GM19328 (cell line): ENCODE results near the gene CACNA1B.
"Not testable (repeated sequence)": the region's sequence is repeated elsewhere in the genome, so short reads cannot be mapped to it uniquely, and the experiment has no call there.

Source experiments
- ATAC-seq: cut with Tn5 transposase; IDR thresholded peaks from one replicate; pipeline ENCODE4 v1.9.1; 2021; ENCODE audit warnings: mild to moderate bottlenecking, moderate library complexity; ENCODE audit not compliant: unreplicated experiment

Gene CACNA1B

GRCh38 chr9:137885121-137885520 is 7.5 kb downstream of the CACNA1B start:
- ATAC-seq: not testable (repeated sequence)

DNA sequence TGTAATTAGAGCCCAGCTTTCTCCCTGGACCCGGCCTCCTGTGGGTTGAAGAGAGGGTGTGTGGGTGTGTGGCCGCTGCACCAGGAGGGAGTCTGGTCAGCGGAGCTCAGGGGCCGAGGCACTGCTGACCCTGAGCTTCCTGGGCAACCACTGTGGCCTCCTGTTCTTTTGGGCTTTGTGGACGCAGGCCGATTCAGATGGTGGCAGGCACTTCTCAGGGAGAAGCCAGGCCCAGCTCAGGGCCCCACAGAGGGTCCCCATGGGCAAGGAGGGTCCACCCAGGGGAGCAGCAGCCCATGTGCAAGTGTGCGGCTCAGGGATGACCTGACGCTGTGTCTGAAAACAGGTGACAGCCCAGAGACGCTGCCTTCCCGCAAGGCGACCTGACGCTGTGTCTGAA is 11.0 kb downstream of the CACNA1B start:
- not testable (repeated sequence) for ATAC-seq

GRCh38 chr9:137889966-137890365 is 12.4 kb downstream of the CACNA1B start:
- not testable (repeated sequence) for ATAC-seq

DNA sequence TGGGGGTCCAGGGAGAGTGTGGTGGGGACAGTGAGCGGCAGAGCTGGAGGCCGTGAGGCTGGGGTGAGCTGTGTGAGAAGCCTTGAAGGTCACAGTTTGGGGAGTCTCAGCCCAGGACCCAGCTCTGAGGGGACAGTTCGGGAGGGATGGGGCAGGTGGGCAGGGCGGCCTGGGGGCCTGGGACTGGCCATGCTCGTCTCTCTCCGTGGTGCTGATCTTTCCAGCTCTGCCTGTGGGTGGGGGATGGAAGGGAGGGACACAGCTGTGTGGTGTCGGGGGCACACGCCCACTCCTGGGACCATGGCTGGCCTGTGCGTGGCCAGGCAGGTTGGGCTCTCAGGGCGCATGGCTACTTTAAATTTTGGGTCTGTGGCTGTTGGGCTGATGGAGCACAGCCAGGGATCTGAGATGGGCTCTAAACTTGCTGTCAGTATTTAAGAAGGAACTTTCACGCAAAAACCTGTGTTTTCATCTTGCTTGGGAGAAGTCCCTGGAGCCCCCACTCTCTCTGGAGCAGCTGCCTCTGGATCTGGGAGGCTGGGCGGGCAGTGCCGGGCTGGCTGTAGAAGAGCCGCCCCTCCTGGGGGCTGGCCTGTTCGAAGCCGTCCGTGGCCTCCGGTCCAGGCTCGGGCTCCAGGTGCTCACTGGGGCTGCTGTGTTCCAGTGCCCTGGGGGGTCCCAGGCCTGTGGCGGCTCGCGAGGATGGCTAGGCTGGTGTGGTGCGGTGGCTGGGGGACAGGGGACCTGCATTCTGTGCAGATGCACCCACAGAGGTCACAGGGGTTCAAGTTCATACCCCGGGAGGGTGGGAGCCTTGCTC is 13.4 kb downstream of the CACNA1B start:
- ATAC-seq: not testable (repeated sequence)

GRCh38 chr9:137891588-137892423 is 14.2 kb downstream of the CACNA1B start:
- ATAC-seq: no peak

DNA sequence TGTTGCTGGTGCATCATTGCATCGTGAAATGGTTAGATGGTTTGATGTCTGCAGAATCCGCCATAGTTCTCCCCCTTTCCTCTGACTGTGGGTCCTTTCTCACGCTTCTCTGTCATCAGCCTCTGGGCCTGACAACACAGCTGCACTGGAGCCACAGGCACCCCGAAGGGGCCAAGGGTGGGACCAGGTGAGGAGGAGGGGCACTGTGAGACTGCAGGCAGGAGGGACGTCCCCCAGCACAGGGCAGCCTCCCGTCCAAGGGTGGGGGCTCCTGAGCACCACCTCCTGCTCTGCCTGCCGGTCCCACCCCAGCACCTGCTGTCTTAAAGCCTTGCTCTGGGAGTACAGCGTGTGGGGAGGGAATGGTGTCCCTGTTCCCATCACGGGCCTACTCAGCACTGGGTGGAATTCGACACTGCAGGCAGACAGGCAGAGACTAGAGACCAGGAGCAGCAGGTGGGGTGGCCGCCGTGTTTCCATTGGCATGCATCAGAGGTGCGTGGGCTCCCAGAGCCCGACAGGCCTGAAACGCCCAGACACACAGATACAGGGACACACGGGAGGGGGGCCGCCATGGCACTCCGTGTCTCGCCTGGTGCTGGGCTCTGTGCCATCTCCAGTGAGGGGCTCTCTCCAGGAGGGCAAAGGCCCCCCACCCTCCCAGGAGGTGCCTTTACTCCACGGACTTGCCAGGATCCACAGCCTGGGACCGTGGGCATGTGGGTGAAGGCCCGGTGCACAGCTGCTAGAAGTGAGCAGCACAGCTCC is 15.0 kb downstream of the CACNA1B start:
- no peak for ATAC-seq

GRCh38 chr9:137893670-137894069 is 16.1 kb downstream of the CACNA1B start:
- no peak for ATAC-seq

DNA sequence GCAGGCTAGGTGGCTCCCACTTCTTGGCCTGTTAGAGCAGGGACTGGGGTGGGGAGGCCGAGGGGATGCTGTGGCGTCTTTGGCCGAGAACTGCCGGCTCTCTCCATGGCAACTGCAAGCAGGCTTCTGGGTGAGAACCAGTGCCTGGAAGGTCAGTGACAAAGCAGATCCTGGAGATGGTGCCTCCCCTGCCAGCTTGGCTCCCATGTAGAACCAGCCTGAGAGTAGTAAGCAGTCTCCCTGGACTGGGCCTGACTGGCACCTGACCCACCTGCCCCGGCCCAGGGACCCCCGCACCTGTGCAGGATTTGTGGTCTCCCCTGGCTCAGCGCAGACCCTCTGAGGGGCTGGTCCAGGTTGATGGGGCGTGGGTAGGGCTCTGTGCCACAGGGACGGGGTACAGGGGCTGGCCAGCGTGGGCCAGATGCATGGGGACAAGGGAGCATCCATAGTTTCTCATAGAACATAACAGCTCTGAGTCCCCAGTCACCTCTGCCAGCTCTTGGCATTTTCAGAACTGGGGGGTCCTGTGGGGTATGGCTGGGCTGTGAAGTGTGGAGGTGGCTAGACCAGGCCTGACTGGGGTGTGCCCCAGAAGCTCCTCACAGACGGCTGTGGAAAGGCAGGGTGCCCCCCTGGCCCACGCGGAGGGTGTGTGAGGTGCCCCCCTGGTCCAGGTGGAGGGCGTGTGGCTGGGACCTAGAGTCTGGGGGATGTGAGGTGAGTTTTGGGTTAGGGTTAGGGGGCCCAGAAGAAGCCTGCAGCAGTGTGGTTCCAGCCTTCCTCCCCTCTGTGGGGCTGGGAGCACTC is 22.2 kb downstream of the CACNA1B start:
- no peak for ATAC-seq

DNA sequence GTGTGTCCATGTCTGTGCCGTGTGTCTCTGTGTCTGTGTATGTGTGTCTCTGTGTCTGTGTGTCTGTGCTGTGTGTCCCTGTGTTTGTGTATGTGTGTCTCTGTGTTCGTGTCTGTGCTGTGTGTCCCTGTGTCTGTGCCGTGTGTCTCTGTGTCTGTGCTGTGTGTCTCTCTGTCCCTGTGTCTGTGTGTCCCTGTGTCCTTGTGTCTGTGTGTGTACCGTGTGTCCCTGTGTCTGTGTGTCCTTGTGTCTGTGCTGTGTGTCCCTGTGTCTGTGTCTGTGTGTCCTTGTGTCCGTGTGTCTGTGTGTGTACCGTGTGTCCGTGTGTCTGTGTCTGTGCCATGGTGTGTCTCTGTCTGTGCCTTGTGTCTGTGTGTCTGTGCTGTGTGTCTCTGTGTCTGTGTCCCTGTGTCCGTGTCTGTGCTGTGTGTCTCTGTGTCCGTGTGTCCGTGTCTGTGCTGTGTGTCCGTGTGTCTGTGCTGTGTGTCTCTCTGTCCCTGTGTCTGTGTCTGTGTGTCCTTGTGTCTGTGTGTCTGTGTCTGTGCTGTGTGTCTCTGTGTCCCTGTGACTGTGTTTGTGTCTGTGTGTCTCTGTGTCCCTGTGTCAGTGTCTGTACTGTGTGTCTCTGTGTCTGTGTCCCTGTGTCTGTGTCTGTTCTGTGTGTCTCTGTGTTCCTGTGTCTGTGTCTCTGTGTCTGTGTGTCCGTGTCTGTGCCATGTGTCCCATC is 23.2 kb downstream of the CACNA1B start:
- ATAC-seq: no peak

DNA sequence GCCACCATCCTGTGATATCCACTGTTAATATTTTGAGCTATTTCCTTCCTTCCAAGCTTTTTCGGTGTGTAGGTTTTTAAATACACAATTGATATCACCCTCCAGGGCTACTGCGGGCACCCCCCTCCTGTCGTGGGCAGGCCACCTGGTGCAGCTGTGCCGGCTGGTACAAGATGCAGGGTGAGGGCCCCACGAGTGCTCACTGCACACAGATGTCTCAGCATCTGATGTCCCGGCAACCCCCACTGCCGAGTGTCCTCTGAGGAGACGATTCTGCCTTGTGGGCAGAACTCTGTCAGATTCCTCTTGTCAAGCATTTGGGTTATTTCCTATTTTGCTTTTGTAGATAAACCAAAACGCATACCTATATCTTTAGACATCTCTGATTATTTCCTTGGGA is 25.1 kb downstream of the CACNA1B start:
- no peak for ATAC-seq

- no peak for ATAC-seq
Measured at GRCh38 chr9:137905740-137906139, 28.2 kb downstream of the CACNA1B start.

DNA sequence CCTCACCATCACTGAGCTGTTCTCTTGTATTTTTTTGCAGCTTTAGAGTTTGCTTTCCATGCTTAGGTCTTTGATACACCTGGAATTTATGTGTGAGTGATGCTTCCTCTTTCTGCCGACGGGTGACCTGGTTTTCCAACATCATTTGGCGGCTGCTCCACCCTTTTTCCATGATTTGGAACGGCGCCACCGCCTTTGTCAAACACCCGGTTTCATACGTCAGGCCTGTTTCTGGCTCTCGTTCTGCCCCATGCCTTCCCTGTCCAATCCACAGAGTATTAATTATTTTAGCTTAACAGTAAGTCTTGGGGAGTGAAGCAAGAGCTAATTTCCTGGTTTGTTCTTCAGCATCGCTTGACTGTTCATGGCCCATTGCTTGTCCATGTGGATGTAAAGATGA is 30.2 kb downstream of the CACNA1B start:
- no peak for ATAC-seq

DNA sequence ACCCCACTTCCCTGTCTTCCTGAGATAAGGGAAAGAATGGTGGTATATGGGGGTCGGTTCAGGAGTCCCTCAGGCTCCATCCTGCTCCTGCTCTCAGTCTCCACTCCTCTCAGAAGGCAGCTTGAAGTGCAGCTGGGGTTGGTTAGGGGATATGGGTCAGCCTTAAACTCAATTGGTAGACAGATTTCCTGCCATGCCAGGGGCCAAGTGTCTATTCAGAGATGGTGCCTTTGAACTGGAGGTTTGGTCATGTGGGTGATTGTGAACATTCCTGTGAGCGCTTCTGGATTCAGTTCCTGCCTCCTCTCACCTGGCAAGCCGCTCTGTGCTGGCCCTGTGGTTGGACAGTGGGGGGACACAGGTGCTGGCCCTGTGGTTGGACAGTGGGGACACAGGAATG is 35.1 kb downstream of the CACNA1B start:
- ATAC-seq: no peak

GRCh38 chr9:137913132-137913531 is 35.5 kb downstream of the CACNA1B start:
- no peak for ATAC-seq

- ATAC-seq: no peak
Measured at GRCh38 chr9:137913771-137914767, 36.5 kb downstream of the CACNA1B start.

- no peak for ATAC-seq
Measured at GRCh38 chr9:137916540-137916939, 39.0 kb downstream of the CACNA1B start.

DNA sequence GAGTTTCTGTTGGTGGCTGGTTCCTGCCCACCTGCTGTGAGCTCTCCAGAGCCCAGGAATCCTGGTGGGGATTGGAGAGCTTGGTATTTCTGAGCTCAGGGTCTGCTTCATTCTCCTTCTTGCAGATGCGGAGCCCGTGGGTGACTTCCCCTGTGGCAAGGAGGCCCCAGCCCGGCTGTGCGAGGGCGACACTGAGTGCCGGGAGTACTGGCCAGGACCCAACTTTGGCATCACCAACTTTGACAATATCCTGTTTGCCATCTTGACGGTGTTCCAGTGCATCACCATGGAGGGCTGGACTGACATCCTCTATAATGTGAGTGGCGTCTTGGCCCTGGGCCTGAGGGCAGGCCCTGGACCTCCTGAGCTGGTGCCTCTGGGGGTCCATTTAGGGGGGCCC is 39.5 kb downstream of the CACNA1B start:
- no peak for ATAC-seq

DNA sequence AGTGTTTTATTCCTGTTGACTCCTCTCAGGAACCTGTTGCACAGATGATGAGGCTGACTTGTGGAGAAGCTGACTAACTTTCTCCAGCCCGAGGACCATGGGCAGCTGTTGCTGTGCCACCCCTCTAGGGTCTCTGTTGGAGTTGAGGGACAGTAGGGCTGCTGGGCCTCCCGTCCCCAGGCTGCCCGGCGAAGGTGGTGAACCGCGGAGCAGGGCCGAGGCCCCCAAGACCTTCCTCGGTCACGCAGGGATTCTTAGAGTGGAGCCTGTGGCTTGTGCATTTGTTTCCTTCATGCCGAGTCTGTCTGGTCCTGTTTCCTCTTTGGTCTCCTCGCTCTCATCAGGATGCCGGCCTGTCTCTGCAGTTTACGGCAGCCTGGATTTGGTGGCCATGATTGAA is 40.2 kb downstream of the CACNA1B start:
- no peak for ATAC-seq
